Immature natural killer cell (primary cell): Measurements from ENCODE around the gene LEO1. TPM values are rescaled to one million over a fixed set of nuclear protein-coding genes. Genes with fewer than 3 reads are reported as not detected.
A peak's percentile ranks its signal among the peaks of the same experiment; 100 is the strongest.

Source experiments
- DNase-seq, 3 donors: peaks; one replicate each; pipeline ENCODE4 v3.0.0; 2022; ENCODE audit warnings: mixed read lengths in 1 of 3
- H3K27ac Mint-ChIP-seq, 6 donors: one replicate each; pipeline ENCODE4 v1.8.0; 2020; ENCODE audit warnings: mixed read lengths in 6 of 6, mild to moderate bottlenecking in 5 of 6, inconsistent platforms in 4 of 6, moderate library complexity in 3 of 6
- H3K27me3 Mint-ChIP-seq, 3 donors: one replicate each; pipeline ENCODE4 v1.8.0; 2020 to 2021; ENCODE audit warnings: low read depth in 3 of 3, mild to moderate bottlenecking in 3 of 3, mixed read lengths in 3 of 3, moderate library complexity in 3 of 3, inconsistent platforms in 1 of 3
- H3K36me3 Mint-ChIP-seq, 3 donors: one replicate each; pipeline ENCODE4 v1.8.0; 2020; ENCODE audit warnings: mixed read lengths in 3 of 3, inconsistent platforms in 2 of 3, mild to moderate bottlenecking in 2 of 3
- H3K4me1 Mint-ChIP-seq, 2 donors: one replicate each; pipeline ENCODE4 v1.8.0; 2020; ENCODE audit warnings: inconsistent platforms in 2 of 2, mild to moderate bottlenecking in 2 of 2, mixed read lengths in 2 of 2, moderate library complexity in 1 of 2
- H3K4me3 Mint-ChIP-seq, 5 donors: one replicate each; pipeline ENCODE4 v1.8.0; 2020; ENCODE audit warnings: mild to moderate bottlenecking in 5 of 5, mixed read lengths in 5 of 5, inconsistent platforms in 3 of 5, moderate library complexity in 3 of 5
- H3K9me3 Mint-ChIP-seq, 6 donors: one replicate each; pipeline ENCODE4 v1.8.0; 2020; ENCODE audit warnings: mild to moderate bottlenecking in 6 of 6, mixed read lengths in 6 of 6, inconsistent platforms in 4 of 6, moderate library complexity in 3 of 6
- polyA plus RNA-seq, 3 donors: library from polyadenylated mRNA; unstranded; fragments of 300-500 nt; fragmentation: Illumina TruSeq; gene quantifications; one replicate each; pipeline ENCODE4 v1.2.3, GENCODE V29; 2021

The LEO1 gene
- polyA plus RNA-seq, 3 donors from 2014 or later = 10.4 to 30.0 (median 16.2) TPM

DNA sequence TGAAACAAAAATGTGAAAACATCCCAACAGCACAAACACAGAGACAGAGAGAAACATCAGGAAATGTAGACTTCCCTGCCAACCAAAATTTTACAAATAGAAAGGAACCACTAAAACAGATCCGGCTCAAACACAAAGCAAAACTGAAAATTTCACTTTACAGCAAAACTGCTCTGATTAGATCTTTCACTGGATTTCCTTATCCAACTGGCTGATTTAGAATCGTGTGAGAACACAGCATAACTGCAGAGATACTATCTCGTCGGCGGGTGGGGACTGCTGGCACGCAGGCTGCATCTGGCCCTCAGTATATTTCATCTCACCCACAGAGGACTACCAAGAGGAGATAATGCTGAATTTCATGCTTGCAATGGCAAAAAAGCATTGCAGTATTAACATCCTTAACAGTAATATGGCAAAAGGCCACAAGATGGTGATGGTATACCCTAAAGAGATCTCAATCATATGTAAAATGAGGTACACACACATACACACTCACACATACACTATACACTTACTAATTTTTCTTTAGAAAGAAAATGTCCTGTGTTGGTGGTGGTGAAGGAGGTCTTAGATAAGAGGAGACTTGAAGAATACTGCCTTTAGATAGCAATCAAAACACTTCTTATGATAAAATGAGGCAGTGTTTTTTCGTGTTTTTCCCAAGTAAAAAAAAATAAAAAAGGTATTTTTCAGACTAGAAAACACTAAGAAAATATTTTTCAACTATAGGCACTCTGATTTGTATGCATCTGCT lies 10.6 kb upstream of the LEO1 start:
- H3K4me3 Mint-ChIP-seq = peak overlapping the region; percentile 54 to 64 (median 60)
- DNase-seq = peak; percentile 34 to 56 (median 40)
- peak overlapping the region; percentile 22 to 68 (median 53) for H3K27ac Mint-ChIP-seq
- H3K4me1 Mint-ChIP-seq = peaks cover 10 to 12% of the 10 kb centered on the region in 2 donors
- peaks cover 0 to 3% (median 0%) of the 10 kb centered on the region in 3 donors for H3K27me3 Mint-ChIP-seq
- H3K36me3 Mint-ChIP-seq = no peaks in the 10 kb centered on the region
- H3K9me3 Mint-ChIP-seq = no peaks in the 10 kb centered on the region

DNA sequence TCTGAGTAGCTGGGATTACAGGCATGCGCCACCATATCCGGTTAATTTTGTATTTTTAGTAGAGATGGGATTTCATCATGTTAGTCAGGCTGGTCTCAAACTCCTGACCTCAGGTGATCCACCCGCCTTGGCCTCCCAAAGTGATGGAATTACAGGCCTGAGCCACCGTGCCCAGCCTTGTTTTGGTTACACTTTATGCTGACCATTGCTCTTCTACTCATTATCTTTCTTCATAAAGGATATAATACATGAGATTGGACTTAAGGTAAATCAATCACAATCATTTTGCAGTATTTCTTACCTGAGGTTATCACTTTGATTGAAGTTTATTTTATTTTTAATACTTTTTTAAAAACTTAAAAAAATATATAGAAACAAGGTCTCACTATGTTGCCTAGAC lies 2.2 kb upstream of the LEO1 start:
- Mint-ChIP-seq H3K4me1 (peaks cover 30 to 33% of the 10 kb centered on the region in 2 donors), H3K27ac (no peak overlapping the region)

DNA sequence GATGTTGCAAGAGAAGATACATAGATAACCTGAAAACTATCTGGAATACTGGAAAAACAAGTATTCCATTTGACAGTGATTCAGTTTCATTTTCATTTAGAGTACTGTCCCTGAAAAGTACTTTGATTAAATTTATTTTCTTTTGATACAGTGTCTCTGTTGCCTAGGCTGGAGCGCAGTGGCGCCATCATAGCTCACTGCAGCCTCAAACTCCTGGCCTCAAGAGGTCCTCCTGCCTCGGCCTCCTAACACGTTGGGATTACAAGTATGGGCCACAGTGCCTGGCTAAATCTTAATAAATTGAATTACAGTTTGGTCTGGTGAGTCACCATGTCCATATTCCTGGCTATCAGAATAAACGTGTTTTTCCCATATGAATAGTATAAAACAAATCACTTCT lies 1.6 kb upstream of the LEO1 start:
- peaks cover 0 to 4% (median 0%) of the 10 kb centered on the region in 3 donors for H3K36me3 Mint-ChIP-seq
- H3K4me3 Mint-ChIP-seq = peak overlapping the region in 3 of 5 donors; percentile 64 to 73 (median 68)
- DNase-seq = no peak
- peaks cover 0 to 2% (median 0%) of the 10 kb centered on the region in 6 donors for H3K9me3 Mint-ChIP-seq
- peaks cover 9 to 13% (median 11%) of the 10 kb centered on the region in 3 donors for H3K27me3 Mint-ChIP-seq
- H3K27ac Mint-ChIP-seq = peak overlapping the region in 5 of 6 donors; percentile 34 to 80 (median 71)
- H3K4me1 Mint-ChIP-seq = peaks cover 30 to 33% of the 10 kb centered on the region in 2 donors

More for the DNA sequence above, 2.2 kb upstream of the LEO1 start:
- H3K27me3 Mint-ChIP-seq = peaks cover 9 to 13% (median 11%) of the 10 kb centered on the region in 3 donors
- no peak for DNase-seq
- H3K4me3 Mint-ChIP-seq = no peak overlapping the region
- H3K36me3 Mint-ChIP-seq = peaks cover 0 to 4% (median 0%) of the 10 kb centered on the region in 3 donors
- peaks cover 0 to 2% (median 0%) of the 10 kb centered on the region in 6 donors for H3K9me3 Mint-ChIP-seq

DNA sequence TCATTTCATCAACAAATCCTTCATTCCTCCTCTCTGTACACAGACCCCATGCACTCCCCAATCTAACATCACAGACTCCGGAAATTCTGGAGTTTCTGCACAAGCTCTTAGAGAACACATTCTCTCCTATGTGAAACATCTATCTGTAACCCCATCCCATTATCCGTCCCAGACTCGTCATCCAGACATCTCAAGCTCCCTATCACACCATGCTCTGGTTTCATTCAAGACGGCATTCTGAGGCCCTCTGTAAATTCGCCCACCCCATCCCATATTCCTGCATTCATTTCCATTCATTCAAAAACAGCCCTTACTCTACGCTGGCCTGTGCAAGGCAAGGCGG lies 575 bp downstream of the LEO1 start:
- H3K4me3 Mint-ChIP-seq = peak overlapping the region; percentile 96 to 99 (median 98)
- peaks cover 9 to 13% (median 11%) of the 10 kb centered on the region in 3 donors for H3K27me3 Mint-ChIP-seq
- no peak for DNase-seq
- peaks cover 7 to 12% (median 10%) of the 10 kb centered on the region in 6 donors for H3K9me3 Mint-ChIP-seq
- peaks cover 12 to 14% (median 13%) of the 10 kb centered on the region in 3 donors for H3K36me3 Mint-ChIP-seq
- peaks cover 35 to 45% of the 10 kb centered on the region in 2 donors for H3K4me1 Mint-ChIP-seq
- H3K27ac Mint-ChIP-seq = peak overlapping the region; percentile 94 to 99 (median 96)

DNA sequence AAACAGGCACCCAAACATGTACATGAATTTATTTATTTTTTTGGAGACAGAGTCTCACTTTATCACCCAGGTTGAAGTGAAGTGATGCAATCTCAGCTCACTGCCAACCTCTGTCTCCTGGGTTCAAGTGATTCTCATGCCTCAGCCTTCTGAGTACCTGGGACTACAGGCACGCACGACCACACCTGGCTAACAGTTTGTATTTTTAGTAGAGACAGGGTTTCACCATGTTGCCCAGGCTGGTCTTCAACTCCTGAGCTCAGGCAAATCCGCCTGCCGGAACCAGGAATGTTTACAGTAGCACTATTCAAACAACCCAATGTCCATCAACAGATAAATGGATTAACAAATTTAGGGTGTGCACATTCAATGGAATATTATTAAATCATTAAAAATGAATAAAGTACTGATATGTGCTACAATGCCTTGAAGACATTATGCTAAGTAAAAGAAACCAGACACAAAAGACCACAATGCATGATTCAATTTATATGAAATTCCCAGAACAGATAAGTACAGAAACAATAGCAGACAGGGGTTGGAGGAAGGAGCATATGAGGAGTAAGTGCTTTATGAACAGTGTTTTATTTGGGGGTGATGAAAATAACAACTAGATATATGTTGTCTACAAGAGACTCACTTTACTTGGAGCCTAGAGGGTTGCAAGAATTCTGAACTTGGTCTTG lies 1.3 kb downstream of the LEO1 start:
- H3K4me1 Mint-ChIP-seq = peaks cover 39 to 52% of the 10 kb centered on the region in 2 donors

DNA sequence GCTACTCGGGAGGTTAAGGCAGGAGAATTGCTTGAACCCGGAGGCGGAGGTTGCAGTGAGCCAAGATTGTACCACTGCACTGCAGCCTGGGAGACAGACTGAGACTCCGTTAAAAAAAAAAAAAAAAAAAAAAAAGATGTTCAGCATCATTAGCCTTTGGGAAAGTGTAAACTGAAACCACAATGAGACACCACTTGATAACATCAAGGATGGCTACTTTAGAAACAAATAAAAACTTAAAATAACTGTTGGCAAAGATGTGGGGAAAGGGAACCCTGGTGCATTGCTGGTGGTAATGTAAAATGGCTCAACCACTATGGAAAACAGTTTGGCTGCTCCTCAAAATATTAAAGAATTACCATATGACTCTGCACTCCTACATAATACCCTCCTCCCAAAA lies 1.9 kb downstream of the LEO1 start:
- H3K4me3 Mint-ChIP-seq = peak overlapping the region in 4 of 5 donors; percentile 36 to 98 (median 74)
- H3K36me3 Mint-ChIP-seq = peaks cover 16 to 20% (median 19%) of the 10 kb centered on the region in 3 donors
- H3K27ac Mint-ChIP-seq = peak overlapping the region in 3 of 6 donors; percentile 16 to 53 (median 29)
- peaks cover 39 to 57% of the 10 kb centered on the region in 2 donors for H3K4me1 Mint-ChIP-seq
- H3K27me3 Mint-ChIP-seq = peaks cover 9 to 13% (median 11%) of the 10 kb centered on the region in 3 donors
- DNase-seq = no peak
- H3K9me3 Mint-ChIP-seq = peaks cover 7 to 12% (median 10%) of the 10 kb centered on the region in 6 donors

More for the DNA sequence above, 1.3 kb downstream of the LEO1 start:
- Mint-ChIP-seq H3K27me3 (peaks cover 9 to 13% (median 11%) of the 10 kb centered on the region in 3 donors), H3K36me3 (peaks cover 15 to 20% (median 19%) of the 10 kb centered on the region in 3 donors), H3K27ac (peak overlapping the region; percentile 79 to 99 (median 96)), H3K4me3 (peak overlapping the region; percentile 96 to 99 (median 98)), H3K9me3 (peaks cover 7 to 12% (median 10%) of the 10 kb centered on the region in 6 donors)
- DNase-seq = no peak

DNA sequence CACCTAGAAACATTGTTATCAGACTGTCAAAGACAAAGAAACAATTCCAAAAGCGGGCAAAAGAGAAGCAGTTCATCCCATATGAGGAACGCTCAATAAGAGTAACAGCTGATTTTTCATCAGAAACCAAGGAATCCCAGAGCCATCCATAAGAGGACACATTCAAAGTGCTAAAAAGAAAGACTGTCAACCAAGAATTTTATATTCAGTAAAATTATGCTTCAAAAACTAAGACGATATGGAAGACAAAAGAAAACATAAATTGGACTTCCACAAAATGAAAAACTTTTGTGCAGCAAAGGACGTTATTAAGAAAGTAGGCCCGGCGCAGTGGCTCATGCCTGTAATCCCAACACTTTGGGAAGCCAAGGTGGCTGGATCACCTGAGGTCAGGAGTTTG lies 4.0 kb downstream of the LEO1 start:
- Mint-ChIP-seq H3K4me3 (no peak overlapping the region), H3K9me3 (peaks cover 7 to 12% (median 10%) of the 10 kb centered on the region in 6 donors), H3K27me3 (peaks cover 9 to 13% (median 11%) of the 10 kb centered on the region in 3 donors), H3K36me3 (peaks cover 16 to 26% (median 25%) of the 10 kb centered on the region in 3 donors), H3K27ac (no peak overlapping the region), H3K4me1 (peaks cover 31 to 59% of the 10 kb centered on the region in 2 donors)
- no peak for DNase-seq

DNA sequence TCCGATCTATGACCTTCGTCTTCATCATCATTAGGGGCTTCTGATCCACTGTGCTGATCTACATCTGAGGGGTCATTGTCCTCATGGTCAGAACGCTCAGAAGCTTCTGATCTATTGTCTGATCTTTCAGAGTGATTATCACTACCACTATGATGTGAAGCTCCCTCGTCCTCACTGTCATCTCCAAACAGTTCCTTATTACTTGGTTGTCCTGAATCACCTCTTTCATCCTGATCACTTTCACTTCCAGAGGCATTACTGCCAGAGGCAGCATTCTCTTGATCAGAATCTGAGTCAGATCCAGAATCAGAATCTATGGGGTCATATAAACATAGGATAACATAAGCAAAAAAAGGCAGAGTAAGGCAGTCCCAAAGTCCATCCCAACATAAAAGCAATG lies 5.4 kb downstream of the LEO1 start:
- no peak overlapping the region for H3K4me3 Mint-ChIP-seq
- H3K4me1 Mint-ChIP-seq = peaks cover 25 to 51% of the 10 kb centered on the region in 2 donors
- H3K27ac Mint-ChIP-seq = peak overlapping the region in 1 of 6 donors; percentile 30
- H3K9me3 Mint-ChIP-seq = peaks cover 7 to 12% (median 9%) of the 10 kb centered on the region in 6 donors
- H3K27me3 Mint-ChIP-seq = peaks cover 2 to 5% (median 4%) of the 10 kb centered on the region in 3 donors
- DNase-seq = no peak
- peaks cover 16 to 30% (median 28%) of the 10 kb centered on the region in 3 donors for H3K36me3 Mint-ChIP-seq

DNA sequence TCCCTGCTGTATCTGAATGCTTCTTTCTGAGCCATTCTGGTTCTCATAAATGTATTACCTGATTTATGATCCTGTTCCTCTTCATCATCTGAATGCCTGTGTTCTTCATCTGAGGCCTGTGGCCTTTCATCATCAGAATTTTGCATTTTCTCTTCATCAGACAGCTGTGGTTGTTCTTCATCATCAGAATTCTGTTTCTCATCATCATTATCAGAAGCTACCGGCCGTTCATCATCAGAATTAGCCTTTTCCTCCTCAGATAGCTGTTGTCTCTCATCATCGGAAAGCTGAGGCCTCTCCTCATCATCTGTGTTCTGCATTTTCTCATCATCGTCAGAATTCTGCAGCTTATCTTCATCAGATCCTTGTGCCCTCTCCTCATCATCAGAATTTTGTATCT lies 5.9 kb downstream of the LEO1 start:
- no peak for DNase-seq
- Mint-ChIP-seq H3K9me3 (peaks cover 7 to 12% (median 9%) of the 10 kb centered on the region in 6 donors), H3K27me3 (peaks cover 0 to 2% (median 0%) of the 10 kb centered on the region in 3 donors), H3K4me1 (peaks cover 20 to 46% of the 10 kb centered on the region in 2 donors), H3K4me3 (no peak overlapping the region), H3K27ac (peak overlapping the region in 1 of 6 donors; percentile 30), H3K36me3 (peaks cover 16 to 30% (median 30%) of the 10 kb centered on the region in 3 donors)

DNA sequence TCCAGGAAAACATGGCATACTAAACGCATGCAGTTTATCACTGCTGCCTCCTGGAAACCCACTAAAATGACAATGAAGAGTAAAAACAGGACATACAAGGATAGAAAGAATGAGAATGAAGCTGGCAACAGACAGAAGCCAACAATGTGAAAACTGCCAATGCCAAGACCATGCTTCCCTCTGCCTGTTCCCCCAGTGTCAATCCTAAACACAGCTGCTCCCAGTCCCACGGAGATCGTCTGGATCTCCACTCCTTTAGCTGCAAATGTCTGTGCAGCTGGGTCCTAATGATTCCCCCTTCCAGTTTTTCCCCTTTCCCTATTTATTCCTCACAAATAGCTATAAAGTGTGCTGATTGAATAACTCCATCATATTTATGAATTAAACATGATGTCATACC lies 16.1 kb downstream of the LEO1 start:
- Mint-ChIP-seq H3K4me3 (no peak overlapping the region), H3K4me1 (no peaks in the 10 kb centered on the region), H3K27ac (no peak overlapping the region), H3K9me3 (no peaks in the 10 kb centered on the region), H3K36me3 (peaks cover 31 to 59% (median 38%) of the 10 kb centered on the region in 3 donors), H3K27me3 (peaks cover 0 to 4% (median 0%) of the 10 kb centered on the region in 3 donors)
- DNase-seq = no peak

DNA sequence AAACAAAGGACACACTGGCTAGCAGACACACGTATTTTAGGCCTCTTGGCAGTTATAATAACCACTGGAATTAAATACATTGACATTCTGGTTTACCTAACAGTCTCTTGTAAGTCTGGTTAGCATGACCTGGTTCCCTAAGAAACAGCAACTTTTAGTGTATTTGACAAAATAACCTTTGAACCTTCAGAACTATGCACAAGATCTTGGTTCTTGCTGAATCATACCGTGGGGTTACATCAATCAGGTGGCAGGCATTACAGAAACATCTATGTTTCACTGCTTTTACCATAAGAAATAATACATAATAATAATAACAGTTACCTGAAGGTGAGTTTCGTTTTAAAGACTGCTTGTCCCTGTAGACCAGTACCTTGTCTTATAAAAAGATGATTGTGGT lies 18.8 kb downstream of the LEO1 start:
- H3K36me3 Mint-ChIP-seq = peaks cover 42 to 66% (median 49%) of the 10 kb centered on the region in 3 donors
- H3K27ac Mint-ChIP-seq = peak overlapping the region in 1 of 6 donors; percentile 7
- H3K4me3 Mint-ChIP-seq = no peak overlapping the region

DNA sequence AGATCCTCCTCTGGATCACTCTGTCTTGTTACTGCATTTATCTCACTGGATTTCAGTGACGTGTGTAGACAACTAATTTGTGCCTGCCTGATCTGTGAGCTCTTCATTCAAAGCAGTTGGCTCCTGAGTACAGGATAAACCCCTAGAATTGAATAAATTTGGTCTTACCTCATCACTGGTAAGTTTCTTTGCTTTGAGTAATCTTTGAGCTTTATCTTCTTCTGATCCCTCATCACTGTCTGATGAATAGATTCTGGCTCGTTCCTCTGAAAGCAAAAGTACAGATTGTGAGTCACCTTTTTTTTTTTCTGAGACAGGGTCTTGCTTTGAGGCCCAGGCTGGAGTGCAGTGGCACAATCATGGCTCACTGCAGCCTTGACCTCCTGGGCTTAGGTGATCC lies 24.5 kb downstream of the LEO1 start:
- H3K36me3 Mint-ChIP-seq = peaks cover 41 to 55% (median 42%) of the 10 kb centered on the region in 3 donors

More for the DNA sequence above, 18.8 kb downstream of the LEO1 start:
- H3K4me1 Mint-ChIP-seq = no peaks in the 10 kb centered on the region
- no peaks in the 10 kb centered on the region for H3K9me3 Mint-ChIP-seq
- no peak for DNase-seq
- peaks cover 0 to 4% (median 0%) of the 10 kb centered on the region in 3 donors for H3K27me3 Mint-ChIP-seq

DNA sequence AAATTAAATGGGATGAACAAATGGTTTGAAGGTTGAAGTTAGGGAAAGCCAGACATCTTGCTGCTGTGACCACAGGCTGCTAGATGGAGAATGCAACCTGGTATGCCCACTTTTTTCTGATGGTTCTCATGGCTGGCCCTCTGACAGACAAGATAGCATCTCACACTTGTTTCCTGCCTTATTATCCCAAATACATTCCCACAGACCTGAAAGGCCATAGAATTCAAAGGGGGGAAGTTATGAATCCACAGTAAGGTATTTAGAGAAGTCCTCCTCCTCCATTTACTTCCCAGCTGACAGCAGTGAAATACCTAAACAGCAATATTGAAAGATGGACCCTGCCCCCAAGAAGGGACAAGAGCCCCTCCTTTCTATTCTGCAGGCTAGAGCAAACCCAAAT lies 32.4 kb downstream of the LEO1 start:
- H3K9me3 Mint-ChIP-seq = no peaks in the 10 kb centered on the region
- no peak overlapping the region for H3K27ac Mint-ChIP-seq
- H3K36me3 Mint-ChIP-seq = peaks cover 9 to 33% (median 15%) of the 10 kb centered on the region in 3 donors
- DNase-seq = no peak
- peaks cover 3 to 9% of the 10 kb centered on the region in 2 donors for H3K4me1 Mint-ChIP-seq
- no peak overlapping the region for H3K4me3 Mint-ChIP-seq
- no peaks in the 10 kb centered on the region for H3K27me3 Mint-ChIP-seq

More for the DNA sequence above, 24.5 kb downstream of the LEO1 start:
- H3K4me3 Mint-ChIP-seq = no peak overlapping the region
- no peak for DNase-seq
- H3K27me3 Mint-ChIP-seq = peaks cover 0 to 4% (median 0%) of the 10 kb centered on the region in 3 donors
- peaks cover 3 to 9% of the 10 kb centered on the region in 2 donors for H3K4me1 Mint-ChIP-seq
- peak overlapping the region in 2 of 6 donors; percentile 4 to 12 for H3K27ac Mint-ChIP-seq
- H3K9me3 Mint-ChIP-seq = no peaks in the 10 kb centered on the region
